GM18519 (cell line): ENCODE results near the gene PCSK1N.

Source experiments
- ATAC-seq: cut with Tn5 transposase; IDR thresholded peaks from one replicate; pipeline ENCODE4 v1.9.1; 2021; ENCODE audit warnings: mild to moderate bottlenecking, moderate library complexity; ENCODE audit not compliant: unreplicated experiment, low FRiP score

The PCSK1N gene

DNA sequence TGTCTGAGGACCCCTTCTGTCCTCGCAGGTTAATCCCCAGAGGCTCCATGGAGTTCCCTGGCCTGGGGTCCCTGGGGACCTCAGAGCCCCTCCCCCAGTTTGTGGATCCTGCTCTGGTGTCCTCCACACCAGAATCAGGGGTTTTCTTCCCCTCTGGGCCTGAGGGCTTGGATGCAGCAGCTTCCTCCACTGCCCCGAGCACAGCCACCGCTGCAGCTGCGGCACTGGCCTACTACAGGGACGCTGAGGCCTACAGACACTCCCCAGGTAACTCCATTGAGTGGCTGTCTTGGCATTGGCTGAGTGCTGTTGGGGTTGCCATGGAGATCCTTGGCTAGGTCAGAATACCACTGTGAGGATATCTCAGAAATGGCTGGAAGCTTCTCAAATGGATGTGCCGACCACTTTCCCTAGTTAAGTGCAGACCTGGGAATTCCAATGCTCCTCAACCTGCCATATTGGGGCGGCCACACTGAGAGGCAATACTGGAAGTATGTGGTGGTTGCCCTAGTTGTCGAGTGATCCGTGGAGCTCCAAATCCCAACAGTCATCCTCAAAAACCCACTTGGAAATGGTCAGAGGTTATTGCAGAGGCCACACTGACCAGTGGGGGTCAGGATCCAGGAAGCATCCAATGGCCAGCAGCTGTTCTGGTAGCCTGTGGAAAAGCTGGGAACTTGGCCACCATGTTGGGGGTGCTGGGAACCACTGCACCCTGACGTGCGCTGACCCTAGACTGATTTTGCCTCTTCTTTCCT is 44.2 kb downstream of the PCSK1N start:
- no peak for ATAC-seq

DNA sequence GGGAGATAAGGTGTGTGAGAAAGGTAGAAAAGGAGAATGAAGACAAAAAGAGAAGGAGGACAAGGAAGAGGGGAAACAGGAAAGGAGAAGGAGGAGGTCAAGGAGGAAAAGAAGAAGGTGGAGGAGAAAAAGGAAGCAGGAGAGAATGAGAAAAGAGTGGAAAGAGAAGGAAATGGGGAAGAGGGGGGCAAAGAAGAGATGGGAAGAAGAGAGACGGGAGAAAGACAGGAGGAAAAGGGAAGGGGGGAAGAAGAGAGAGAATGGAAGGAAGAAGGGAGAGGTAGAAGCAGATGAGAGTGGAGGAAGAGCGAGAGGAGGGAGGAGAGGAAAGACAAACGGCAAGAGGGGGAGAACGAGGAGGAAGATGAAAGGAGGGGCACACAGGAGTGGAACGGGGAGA is 44.9 kb downstream of the PCSK1N start:
- no peak for ATAC-seq

DNA sequence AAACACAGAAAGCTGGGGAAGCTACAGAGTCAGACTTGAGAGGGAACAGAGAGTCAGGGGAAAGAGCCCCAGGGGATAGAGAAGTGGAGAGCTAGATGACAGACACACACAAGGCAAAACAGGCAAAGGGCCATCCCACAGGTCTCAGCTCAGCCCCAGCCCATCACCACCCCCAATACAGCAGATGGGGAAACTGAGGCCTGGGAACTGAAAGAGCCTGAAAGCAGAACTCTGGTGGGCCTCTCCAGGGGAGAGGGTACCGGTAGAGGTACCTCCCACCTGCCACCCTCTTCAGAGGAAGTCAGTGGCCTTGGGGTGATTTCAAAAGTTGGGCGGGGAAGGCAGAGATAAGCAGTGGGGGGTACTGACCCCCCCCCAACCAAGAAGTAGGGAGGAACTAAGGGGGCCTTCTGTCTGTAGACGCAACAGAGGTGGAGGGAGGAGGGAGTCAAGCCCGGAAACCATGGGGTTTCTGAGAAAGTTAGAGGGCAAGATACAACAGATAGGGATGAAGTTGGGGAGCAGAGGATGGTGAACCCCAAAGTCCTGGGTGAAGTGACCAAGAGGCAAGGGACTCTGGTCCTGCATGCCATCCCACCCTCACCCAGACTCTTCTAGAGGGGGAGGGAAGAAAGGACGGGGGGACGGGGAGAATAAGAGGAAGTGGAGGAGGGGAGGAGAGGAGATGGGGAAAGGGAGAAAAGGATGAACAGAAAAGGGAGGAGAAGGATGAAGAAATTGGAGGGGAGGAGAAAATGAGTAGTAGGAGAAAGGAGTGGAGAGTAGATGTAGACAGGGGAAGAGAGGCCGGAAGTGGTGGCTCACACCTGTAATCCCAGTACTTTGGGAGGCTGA is 45.8 kb downstream of the PCSK1N start:
- ATAC-seq: no peak

DNA sequence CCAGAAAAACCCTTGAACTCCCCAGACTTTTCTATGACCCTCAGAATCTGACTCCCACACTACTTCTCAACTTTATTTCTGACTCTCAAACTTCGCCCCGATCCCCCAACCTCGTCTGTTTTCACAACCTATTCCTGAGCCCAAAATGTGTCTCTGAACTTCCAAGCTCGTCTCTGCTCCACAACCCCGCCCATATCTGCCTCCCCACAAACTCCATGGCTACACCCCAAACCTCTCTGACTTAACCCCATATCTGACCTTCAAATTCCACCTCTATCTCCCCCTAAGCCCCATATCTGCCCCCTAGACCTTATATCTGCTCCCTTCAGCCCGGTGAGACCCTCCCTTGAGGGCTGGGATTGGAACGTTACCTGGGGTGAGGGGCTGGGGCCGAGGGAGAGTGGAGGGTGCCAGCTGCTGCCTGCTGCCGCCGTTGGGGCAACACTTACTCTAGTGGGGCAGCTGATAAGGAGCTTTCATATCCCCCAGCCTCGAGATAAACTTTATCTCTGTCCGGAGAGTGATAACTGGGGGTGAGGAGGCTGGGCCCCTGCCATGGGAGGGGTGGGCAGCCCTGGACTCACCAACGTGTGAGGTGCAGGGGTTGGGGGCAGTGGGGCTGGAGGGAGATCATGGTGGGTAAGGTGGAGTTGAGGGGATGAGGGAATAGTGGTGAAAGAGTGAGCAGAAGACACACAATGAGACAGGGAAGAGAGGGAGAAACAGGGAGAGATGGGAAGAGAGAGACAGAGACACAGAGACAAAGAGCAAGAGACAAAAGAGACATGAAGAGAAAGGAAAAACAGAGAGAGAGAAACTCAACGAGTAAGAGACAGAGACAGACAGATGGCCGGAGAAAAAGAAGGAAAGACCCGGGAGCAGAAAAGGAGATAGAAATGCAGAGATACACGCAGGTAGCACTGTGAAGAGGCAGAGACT is 47.6 kb downstream of the PCSK1N start:
- no peak for ATAC-seq

DNA sequence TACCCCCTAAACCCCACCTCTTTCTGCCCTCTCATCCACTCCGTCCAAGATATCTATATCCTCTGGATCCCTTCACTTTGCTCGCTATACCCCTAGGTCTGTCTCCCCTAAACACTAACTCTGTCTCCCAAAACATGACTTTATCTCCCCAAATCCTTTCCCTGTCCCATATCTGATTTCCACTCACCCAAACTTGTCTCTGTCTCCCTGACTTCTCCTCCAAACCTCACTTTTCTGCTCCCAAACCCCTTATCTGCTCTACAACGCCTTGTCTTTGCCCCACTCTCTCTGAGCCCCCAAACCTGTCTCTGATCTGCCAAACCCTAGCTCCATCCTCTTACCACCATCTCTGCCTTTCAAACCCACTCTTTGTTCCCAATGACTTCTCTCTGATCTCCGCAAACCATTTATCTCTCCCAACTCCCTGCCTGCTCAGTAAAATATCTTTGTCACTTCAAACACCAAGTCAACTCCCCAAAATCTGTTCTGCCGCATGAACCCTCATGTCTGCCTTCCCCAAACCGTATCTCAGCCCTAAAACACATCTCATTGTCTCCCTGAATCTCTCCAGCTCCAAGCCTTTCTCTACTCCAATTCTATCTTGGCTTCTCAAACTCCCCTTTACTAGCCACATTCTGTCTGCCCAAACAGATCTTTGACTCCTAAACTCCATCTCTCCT is 48.4 kb downstream of the PCSK1N start:
- ATAC-seq: no peak

DNA sequence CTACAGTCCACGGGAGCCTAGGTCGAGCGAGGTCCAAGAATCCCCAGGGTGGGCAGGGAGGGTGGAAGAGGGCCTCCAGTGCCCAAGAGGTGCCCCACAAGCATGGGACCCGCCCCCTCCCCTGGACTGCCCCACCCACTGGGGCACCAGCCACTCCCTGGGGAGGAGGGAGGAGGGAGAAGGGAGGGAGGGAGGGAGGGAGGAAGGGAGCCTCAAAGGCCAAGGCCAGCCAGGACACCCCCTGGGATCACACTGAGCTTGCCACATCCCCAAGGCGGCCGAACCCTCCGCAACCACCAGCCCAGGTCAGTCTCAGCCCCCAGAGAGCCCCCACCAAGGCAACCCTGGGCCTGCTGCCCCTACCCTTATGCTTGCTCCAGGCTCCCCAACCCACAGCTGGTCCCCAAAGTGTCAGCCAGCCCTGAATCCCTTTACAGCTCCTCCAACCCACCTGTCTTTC is 49.0 kb downstream of the PCSK1N start, which contains the start of gene GATA1:
Gene GATA1 (plus strand): TSS at position 250 of the 460 bp plus-strand sequence. CDS start 4,520 bp downstream, outside the sequence.
- ATAC-seq: no peak

DNA sequence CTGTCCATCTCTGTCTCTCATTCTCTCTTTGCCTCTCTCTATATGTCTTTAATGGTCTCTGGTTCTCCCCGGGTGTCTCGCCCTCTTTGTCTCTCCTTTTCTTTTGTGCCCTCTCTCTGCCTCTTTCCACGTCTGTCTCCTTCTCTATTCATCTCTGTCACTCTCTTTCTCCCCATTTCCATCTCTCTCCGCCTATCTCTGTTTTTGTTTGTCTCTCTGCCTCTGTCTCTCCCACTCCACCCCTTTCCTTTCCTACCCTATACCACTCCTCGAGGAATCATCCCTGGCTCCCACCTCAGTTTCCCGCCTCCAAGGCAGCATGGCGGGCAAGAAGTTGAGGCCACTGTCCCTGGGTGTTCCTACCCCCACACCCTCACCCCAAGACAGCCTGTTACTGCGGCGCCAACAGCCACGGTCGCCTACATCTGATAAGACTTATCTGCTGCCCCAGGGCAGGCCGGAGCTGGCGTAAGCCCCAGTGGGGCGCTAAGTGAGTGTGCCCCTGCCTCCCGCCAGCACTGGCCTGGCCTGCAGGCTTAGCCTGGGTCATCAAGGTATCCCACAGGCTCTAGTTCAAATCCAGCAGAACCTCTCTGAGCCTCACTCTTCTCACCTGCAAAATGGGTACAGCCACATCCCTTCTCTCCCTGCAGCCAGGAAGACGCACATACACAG is 49.7 kb downstream of the PCSK1N start:
- no peak for ATAC-seq

DNA sequence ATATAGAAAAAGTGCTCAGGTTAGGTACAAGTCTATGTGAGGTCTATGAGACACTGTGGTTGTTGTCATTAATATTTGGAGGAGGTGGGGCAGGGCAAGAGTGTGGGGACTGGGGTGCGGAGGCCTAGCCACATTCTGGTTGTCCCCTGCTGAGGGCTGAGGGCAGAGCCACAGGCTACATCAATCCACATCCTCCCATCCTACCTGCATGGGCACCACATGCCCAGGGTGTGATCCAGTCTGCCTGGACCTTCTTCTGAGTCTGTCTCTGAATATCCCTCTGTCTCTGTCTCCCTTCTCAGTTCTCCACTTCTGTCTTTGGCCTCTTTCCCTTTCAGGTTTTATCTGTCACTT is 50.2 kb downstream of the PCSK1N start:
- no peak for ATAC-seq

DNA sequence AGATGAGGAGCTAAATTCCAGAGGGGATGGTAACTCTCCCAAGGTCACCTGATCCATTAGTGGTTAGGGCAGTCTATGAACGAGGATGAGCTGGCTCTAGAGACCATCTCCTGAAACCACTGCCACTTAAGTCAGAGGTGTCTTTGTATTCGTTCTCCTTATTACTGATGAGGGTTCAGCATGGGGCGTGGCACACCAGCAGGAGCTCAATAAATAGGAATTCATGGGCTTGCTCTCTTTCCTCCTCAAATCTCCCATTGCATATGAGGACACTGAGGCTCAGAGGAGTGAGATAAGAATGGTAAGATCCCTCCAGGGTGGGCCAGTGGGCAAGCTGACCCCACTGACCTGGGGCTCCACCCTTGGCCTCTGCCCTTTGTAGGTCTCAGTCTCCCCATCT is 50.7 kb downstream of the PCSK1N start:
- ATAC-seq: no peak

DNA sequence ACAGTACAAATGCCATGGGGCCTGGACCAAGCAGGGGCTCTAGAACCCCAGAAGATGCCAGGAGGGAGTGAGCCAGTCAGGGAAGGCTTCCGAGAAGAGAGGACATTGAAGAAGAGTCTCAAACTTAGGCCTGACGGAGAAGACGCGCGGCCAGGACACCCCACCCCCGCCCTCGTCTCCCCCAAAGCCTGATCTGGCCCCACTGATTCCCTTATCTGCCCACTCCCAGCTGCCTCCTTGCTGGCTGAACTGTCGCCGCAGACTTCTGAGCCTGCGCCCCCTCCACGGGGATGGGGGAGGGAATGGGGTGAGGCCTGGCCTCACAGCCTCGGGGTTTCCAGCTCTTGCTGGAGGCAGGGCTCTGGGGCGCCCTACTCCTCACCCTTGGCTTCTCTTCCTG is 52.6 kb downstream of the PCSK1N start:
- ATAC-seq: no peak

DNA sequence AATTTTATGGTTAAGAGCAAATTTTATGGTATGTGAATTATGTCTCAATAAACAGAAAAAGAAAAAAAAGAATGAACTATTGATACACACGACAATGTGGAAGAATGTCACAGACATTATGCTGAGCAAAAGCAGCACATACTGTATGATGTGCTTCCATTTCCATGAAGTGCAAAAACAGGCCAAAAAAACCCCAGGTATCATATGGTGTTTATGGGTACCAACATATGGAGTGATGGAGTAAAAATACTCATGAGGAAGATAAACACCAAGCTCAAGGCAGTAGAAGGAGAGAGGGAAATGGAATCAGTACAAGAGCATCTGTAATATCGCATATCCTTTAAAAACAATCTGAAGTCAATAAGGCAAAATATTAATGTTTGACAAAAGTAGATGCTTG is 53.2 kb downstream of the PCSK1N start:
- ATAC-seq: no peak

DNA sequence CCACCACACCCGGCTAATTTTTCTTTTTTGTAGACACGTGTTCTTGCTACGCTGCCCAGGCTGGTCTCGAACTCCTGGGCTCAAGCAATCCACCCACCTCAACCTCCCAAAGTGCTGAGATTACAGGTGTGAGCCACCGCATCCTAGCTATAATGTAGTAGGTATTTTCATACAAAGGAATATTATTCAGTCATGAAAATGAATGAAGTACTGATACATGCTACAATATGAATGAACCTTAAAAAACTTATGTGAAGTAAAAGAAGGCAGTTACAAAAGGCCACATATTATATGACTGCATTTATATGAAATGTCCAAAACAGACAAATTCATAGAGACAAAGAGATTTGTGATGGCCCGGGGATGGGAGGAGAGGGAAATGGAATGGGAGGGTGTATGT is 53.7 kb downstream of the PCSK1N start:
- no peak for ATAC-seq
